Mesenchymal stem cell (in vitro differentiated cells and primary cell): Measurements from ENCODE around the gene LARP1B.

Source experiments
- DNase-seq: peaks from one replicate; pipeline ENCODE4 v3.0.0-alpha.2; 2013
- H2AFZ ChIP-seq: one replicate; pipeline ENCODE4 v1.6.1; 2013; ENCODE audit warnings: low read depth, mild to moderate bottlenecking, control low read depth, inconsistent platforms, low read length, moderate library complexity
- H2AK5ac ChIP-seq: 2 replicates; pipeline ENCODE4 v1.6.1; 2013; ENCODE audit warnings: low read length, moderate library complexity, mild to moderate bottlenecking, inconsistent platforms; ENCODE audit not compliant: severe bottlenecking
- H2BK120ac ChIP-seq: one replicate; pipeline ENCODE4 v1.6.1; 2013; ENCODE audit warnings: low read depth, mild to moderate bottlenecking, inconsistent platforms, low read length, moderate library complexity
- H2BK12ac ChIP-seq, 2 experiments: one replicate each; pipeline ENCODE4 v1.6.1; 2013; ENCODE audit warnings: inconsistent platforms in 2 of 2, low read length in 2 of 2, mild to moderate bottlenecking in 2 of 2, moderate library complexity in 2 of 2, control low read depth in 1 of 2
- H2BK15ac ChIP-seq: one replicate; pipeline ENCODE4 v1.6.1; 2013; ENCODE audit warnings: mild to moderate bottlenecking, low read depth, inconsistent platforms; ENCODE audit not compliant: poor library complexity, severe bottlenecking
- H2BK5ac ChIP-seq: 2 replicates; pipeline ENCODE4 v1.6.1; 2013; ENCODE audit warnings: low read depth, mild to moderate bottlenecking, low read length, control low read depth, inconsistent platforms; ENCODE audit not compliant: poor library complexity, severe bottlenecking
- H3K14ac ChIP-seq, 2 experiments: one replicate each; pipeline ENCODE4 v1.6.1; 2013; ENCODE audit warnings: inconsistent platforms in 2 of 2, low read length in 2 of 2, control low read depth in 1 of 2, mild to moderate bottlenecking in 1 of 2, moderate library complexity in 1 of 2
- H3K18ac ChIP-seq, 2 experiments: one replicate each; pipeline ENCODE4 v1.6.1; 2013; ENCODE audit warnings: inconsistent platforms in 2 of 2, low read length in 2 of 2, control low read depth in 1 of 2, low read depth in 1 of 2, mild to moderate bottlenecking in 1 of 2
- H3K23ac ChIP-seq, 2 experiments: one replicate each; pipeline ENCODE4 v1.6.1; 2013; ENCODE audit warnings: inconsistent platforms in 2 of 2, low read length in 2 of 2, mild to moderate bottlenecking in 2 of 2, moderate library complexity in 2 of 2, control low read depth in 1 of 2
- H3K27ac ChIP-seq: 2 replicates; pipeline ENCODE4 v1.5.1; 2013; ENCODE audit warnings: mild to moderate bottlenecking, moderate library complexity, low read length, control low read depth, inconsistent platforms; ENCODE audit not compliant: poor library complexity, severe bottlenecking
- H3K27me3 ChIP-seq, 2 experiments: 2 replicates each; pipeline versions ENCODE4 v1.6.1 to v1.7.0; 2013; ENCODE audit warnings: low read length in 2 of 2, mild to moderate bottlenecking in 2 of 2, moderate library complexity in 2 of 2, control low read depth in 1 of 2, inconsistent platforms in 1 of 2; ENCODE audit not compliant: control insufficient read depth in 1 of 2, insufficient read depth in 1 of 2
- H3K36me3 ChIP-seq, 2 experiments: 2 replicates each; pipeline versions ENCODE4 v1.6.1 to v1.7.0; 2013; ENCODE audit warnings: low read length in 2 of 2, control low read depth in 1 of 2, inconsistent platforms in 1 of 2, low read depth in 1 of 2, mild to moderate bottlenecking in 1 of 2; ENCODE audit not compliant: insufficient read depth in 2 of 2, control insufficient read depth in 1 of 2
- H3K4ac ChIP-seq, 2 experiments: one replicate each; pipeline ENCODE4 v1.6.1; 2013; ENCODE audit warnings: inconsistent platforms in 2 of 2, low read length in 2 of 2, mild to moderate bottlenecking in 2 of 2, moderate library complexity in 2 of 2, control low read depth in 1 of 2, low read depth in 1 of 2
- H3K4me1 ChIP-seq: 2 replicates; pipeline ENCODE4 v1.6.1; 2013; ENCODE audit warnings: low read depth, low read length, control low read depth; ENCODE audit not compliant: control insufficient read depth, insufficient read depth
- H3K4me2 ChIP-seq: 2 replicates; pipeline ENCODE4 v1.6.1; 2013; ENCODE audit warnings: low read length, mild to moderate bottlenecking, inconsistent platforms; ENCODE audit not compliant: poor library complexity, severe bottlenecking
- H3K4me3 ChIP-seq, 2 experiments: 2 replicates each; pipeline versions ENCODE4 v1.5.1 to v1.7.0; 2013; ENCODE audit warnings: low read length in 2 of 2, mild to moderate bottlenecking in 2 of 2, control low read depth in 1 of 2, low read depth in 1 of 2; ENCODE audit not compliant: insufficient read depth in 1 of 2
- H3K79me1 ChIP-seq: replicated peaks from 2 replicates; pipeline ENCODE4 v1.6.1; 2013; ENCODE audit warnings: mild to moderate bottlenecking, control low read depth, low read length, inconsistent platforms; ENCODE audit not compliant: poor library complexity, severe bottlenecking
- H3K9ac ChIP-seq: 2 replicates; pipeline ENCODE4 v1.7.0; 2013; ENCODE audit warnings: mild to moderate bottlenecking, low read length, moderate library complexity
- H3K9me3 ChIP-seq: 2 replicates; pipeline ENCODE4 v1.7.0; 2013; ENCODE audit warnings: mild to moderate bottlenecking, low read length; ENCODE audit not compliant: control insufficient read depth
- H4K8ac ChIP-seq: one replicate; pipeline ENCODE4 v1.6.1; 2013; ENCODE audit warnings: inconsistent platforms, mild to moderate bottlenecking, low read length, moderate library complexity
- H4K91ac ChIP-seq: one replicate; pipeline ENCODE4 v1.6.1; 2013; ENCODE audit warnings: mild to moderate bottlenecking, low read length, inconsistent platforms
- whole genome bisulfite sequencing: methylation state at CpG from one replicate; pipeline ENCODE4 v1.1.7; 2013; ENCODE audit warnings: mixed read lengths; 5-methylcytosine and 5-hydroxymethylcytosine counted together

LARP1B gene

GRCh38 chr4:128158894-128159293, 97.8 kb downstream of the LARP1B start:
- H2BK5ac ChIP-seq = no peak overlapping the region
- WGBS = 86% methylated on average over 1 of the region's 2 CpGs

GRCh38 chr4:128159967-128160366, 98.9 kb downstream of the LARP1B start:
- WGBS = 0% methylated on average over 1 of the region's 2 CpGs
- no peak overlapping the region for H3K23ac ChIP-seq

More at GRCh38 chr4:128158894-128159293, 97.8 kb downstream of the LARP1B start:
- no peak overlapping the region for H3K9ac ChIP-seq
- H3K27ac ChIP-seq = no peak overlapping the region
- H2AK5ac ChIP-seq = no peak overlapping the region
- H3K4me3 ChIP-seq = no peak overlapping the region
- H2AFZ ChIP-seq = no peak overlapping the region
- H3K27me3 ChIP-seq = no peaks in the 10 kb centered on the region
- H4K8ac ChIP-seq = no peak overlapping the region
- H3K36me3 ChIP-seq = peaks cover 6 to 15% of the 10 kb centered on the region in 2 experiments
- no peak overlapping the region for H3K4me2 ChIP-seq
- H3K79me1 ChIP-seq = peaks cover 7% of the 10 kb centered on the region
- H3K4ac ChIP-seq = no peak overlapping the region
- H4K91ac ChIP-seq = no peak overlapping the region
- H3K23ac ChIP-seq = no peak overlapping the region
- no peak overlapping the region for H3K14ac ChIP-seq
- no peak overlapping the region for H2BK12ac ChIP-seq
- H2BK120ac ChIP-seq = no peak overlapping the region
- H3K18ac ChIP-seq = no peak overlapping the region
- DNase-seq = no peak
- H3K4me1 ChIP-seq = no peaks in the 10 kb centered on the region
- H2BK15ac ChIP-seq = no peak overlapping the region
- no peaks in the 10 kb centered on the region for H3K9me3 ChIP-seq

GRCh38 chr4:128161138-128161537, 100.0 kb downstream of the LARP1B start:
- H3K4me1 ChIP-seq = no peaks in the 10 kb centered on the region
- H3K18ac ChIP-seq = no peak overlapping the region
- H2BK12ac ChIP-seq = no peak overlapping the region
- no peak overlapping the region for H3K23ac ChIP-seq
- H3K36me3 ChIP-seq = peaks cover under 1 to 5% of the 10 kb centered on the region in 2 experiments
- WGBS = 80% methylated on average over 1 of the region's 1 CpG
- H3K27me3 ChIP-seq = no peaks in the 10 kb centered on the region
- no peak overlapping the region for H3K4me2 ChIP-seq
- H3K27ac ChIP-seq = no peak overlapping the region
- H3K4me3 ChIP-seq = no peak overlapping the region
- H2AK5ac ChIP-seq = no peak overlapping the region
- no peaks in the 10 kb centered on the region for H3K9me3 ChIP-seq
- H3K79me1 ChIP-seq = peaks cover 3% of the 10 kb centered on the region
- DNase-seq = no peak
- H4K8ac ChIP-seq = no peak overlapping the region
- no peak overlapping the region for H2BK120ac ChIP-seq
- no peak overlapping the region for H3K9ac ChIP-seq
- no peak overlapping the region for H4K91ac ChIP-seq
- no peak overlapping the region for H2BK5ac ChIP-seq
- no peak overlapping the region for H2BK15ac ChIP-seq
- H2AFZ ChIP-seq = no peak overlapping the region
- no peak overlapping the region for H3K4ac ChIP-seq
- H3K14ac ChIP-seq = no peak overlapping the region

More at GRCh38 chr4:128159967-128160366, 98.9 kb downstream of the LARP1B start:
- H2AK5ac ChIP-seq = no peak overlapping the region
- no peak overlapping the region for H4K8ac ChIP-seq
- H2BK15ac ChIP-seq = no peak overlapping the region
- H3K4me2 ChIP-seq = no peak overlapping the region
- H3K36me3 ChIP-seq = peaks cover 6 to 15% of the 10 kb centered on the region in 2 experiments
- no peak overlapping the region for H3K18ac ChIP-seq
- no peak overlapping the region for H3K4ac ChIP-seq
- H3K4me1 ChIP-seq = no peaks in the 10 kb centered on the region
- no peak overlapping the region for H4K91ac ChIP-seq
- no peak overlapping the region for H2BK12ac ChIP-seq
- H2AFZ ChIP-seq = no peak overlapping the region
- no peak overlapping the region for H2BK120ac ChIP-seq
- no peaks in the 10 kb centered on the region for H3K27me3 ChIP-seq
- no peak overlapping the region for H3K9ac ChIP-seq
- H3K14ac ChIP-seq = no peak overlapping the region
- peaks cover 7% of the 10 kb centered on the region for H3K79me1 ChIP-seq
- no peak overlapping the region for H3K4me3 ChIP-seq
- H2BK5ac ChIP-seq = no peak overlapping the region
- no peak overlapping the region for H3K27ac ChIP-seq
- no peaks in the 10 kb centered on the region for H3K9me3 ChIP-seq
- DNase-seq = peak; percentile 91

- no peak overlapping the region for H3K23ac ChIP-seq
Observed at GRCh38 chr4:128162434-128162833, 101.3 kb downstream of the LARP1B start.

More at GRCh38 chr4:128162434-128162833, 101.3 kb downstream of the LARP1B start:
- H3K27ac ChIP-seq = no peak overlapping the region
- no peak overlapping the region for H2BK12ac ChIP-seq
- no CpG with 5 or more reads among the region's 1 CpG for WGBS
- H4K91ac ChIP-seq = no peak overlapping the region
- H3K4ac ChIP-seq = no peak overlapping the region
- H2BK15ac ChIP-seq = no peak overlapping the region
- no peak overlapping the region for H3K9ac ChIP-seq
- no peaks in the 10 kb centered on the region for H3K27me3 ChIP-seq
- no peak overlapping the region for H2BK5ac ChIP-seq
- no peak overlapping the region for H3K4me2 ChIP-seq
- no peak overlapping the region for H3K14ac ChIP-seq
- DNase-seq = no peak
- no peaks in the 10 kb centered on the region for H3K9me3 ChIP-seq
- H2BK120ac ChIP-seq = no peak overlapping the region
- no peak overlapping the region for H2AFZ ChIP-seq
- no peak overlapping the region for H3K18ac ChIP-seq
- no peaks in the 10 kb centered on the region for H3K4me1 ChIP-seq
- H3K36me3 ChIP-seq = no peaks in the 10 kb centered on the region
- H2AK5ac ChIP-seq = no peak overlapping the region
- no peak overlapping the region for H3K4me3 ChIP-seq
- H3K79me1 ChIP-seq = peaks cover 3% of the 10 kb centered on the region
- H4K8ac ChIP-seq = no peak overlapping the region
